Astrocyte of the hippocampus (primary cell): ENCODE data around the gene SKOR2.
A peak's percentile ranks its signal among the peaks of the same experiment; 100 is the strongest.

ENCODE experiments used
- DNase-seq: peaks from one replicate; pipeline ENCODE4 v3.0.0; 2011; ENCODE audit warnings: low read depth, low spot score

Gene SKOR2

DNA sequence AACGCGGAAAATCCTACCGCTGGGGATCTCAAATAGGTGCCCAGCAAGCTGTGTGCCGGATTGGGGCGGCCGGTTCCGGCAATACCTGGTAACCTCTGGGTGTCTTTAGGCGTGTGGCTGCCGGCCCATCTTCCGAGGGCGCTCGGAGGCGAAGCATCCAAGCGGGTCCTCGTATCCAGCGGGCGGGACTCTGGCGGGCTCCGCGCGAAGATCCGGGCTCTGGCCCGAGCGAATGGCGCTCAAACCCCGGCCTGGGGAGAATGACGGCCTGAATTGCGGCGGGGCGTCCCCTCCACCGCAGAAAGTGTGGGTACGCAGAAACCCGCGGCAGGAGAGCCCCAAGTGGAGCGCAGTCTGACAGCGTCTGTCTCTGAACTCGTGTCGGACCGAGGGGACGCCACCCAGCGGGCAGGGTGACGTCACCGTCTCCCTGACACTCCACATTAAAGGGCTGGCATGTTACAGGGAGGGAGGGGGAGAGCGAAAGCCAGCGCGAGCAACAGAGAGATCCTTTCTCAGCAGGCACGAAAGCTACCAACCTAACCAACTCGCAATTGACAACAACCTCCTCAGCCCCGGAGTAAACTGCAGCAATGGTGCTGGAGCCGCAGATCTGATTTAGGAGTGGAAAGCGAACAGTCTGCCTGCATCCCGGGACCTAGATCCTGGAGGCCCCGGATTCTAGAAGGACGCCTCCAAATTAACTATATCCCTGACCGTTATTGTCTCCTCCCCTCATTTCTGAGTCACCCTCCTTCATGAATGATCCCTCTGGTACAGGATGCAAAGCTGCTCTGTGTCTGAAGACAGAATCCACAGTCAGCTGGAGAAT, at the start of gene SKOR2:
Gene SKOR2, minus strand, starts transcription at position 372 of the 832 bp plus-strand sequence. CDS start 2,477 bp downstream, outside the sequence.
- peak; percentile 11 for DNase-seq

DNA sequence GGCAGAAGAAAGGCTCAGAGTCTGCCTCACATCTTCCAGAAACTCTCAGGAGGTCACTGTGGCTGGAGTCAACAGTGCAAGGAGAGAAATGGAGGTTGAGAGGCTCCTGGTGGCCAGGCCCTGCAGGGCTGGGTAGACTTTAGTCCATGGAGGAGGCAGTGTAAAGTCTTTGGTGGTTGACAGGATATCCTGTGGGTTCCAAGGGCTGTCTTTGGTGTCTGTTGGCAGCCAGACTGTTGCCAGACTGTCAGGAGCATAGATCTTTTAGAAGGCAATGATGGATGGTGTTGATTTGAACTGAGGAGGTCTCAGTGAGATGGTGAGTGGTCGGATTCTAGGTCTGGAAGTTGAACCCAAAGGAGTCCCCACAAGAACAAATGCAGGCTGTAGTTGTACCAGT, 45.0 kb upstream of the SKOR2 start:
- DNase-seq: no peak

DNA sequence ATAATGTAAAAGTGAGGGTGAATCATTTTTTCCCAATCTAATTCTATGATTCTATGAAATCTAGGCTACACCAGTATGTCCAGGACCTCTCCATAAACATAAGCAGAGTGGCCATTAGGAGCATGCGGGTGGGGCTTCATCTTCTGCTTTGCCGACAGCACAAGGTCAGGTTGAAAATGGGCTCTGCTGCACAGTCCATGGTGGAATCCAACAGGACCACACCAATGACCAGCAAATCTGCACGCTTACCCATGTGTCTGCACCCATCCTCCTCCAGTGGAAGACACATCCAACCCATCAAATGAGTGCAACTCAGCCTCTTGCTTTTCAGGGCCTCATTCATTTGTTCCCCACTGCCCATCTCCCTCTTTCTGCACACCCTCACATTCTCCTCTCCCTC, 43.3 kb upstream of the SKOR2 start:
- DNase-seq: no peak

DNA sequence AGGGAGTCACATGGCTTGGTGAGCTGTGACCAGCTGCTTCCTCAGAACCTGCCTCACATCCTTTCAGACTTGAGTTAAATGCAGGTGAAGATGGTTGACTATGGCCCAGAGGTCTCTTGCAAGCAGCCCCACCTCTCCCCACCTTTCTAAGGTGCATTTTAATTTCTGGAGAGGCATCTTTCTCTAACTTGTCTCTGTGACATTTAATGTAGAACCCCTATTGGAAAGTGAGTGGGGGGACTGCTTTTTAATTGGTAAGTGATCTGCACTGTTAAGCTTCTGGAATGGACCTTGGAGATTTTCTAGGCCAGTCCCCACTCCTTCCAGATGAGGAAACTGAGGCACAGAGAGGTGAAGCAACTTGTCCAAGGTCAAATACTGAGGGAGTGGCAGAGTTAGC, 37.3 kb upstream of the SKOR2 start:
- no peak for DNase-seq

- no peak for DNase-seq
Measured at GRCh38 chr18:47287911-47288585, 36.6 kb upstream of the SKOR2 start.

DNA sequence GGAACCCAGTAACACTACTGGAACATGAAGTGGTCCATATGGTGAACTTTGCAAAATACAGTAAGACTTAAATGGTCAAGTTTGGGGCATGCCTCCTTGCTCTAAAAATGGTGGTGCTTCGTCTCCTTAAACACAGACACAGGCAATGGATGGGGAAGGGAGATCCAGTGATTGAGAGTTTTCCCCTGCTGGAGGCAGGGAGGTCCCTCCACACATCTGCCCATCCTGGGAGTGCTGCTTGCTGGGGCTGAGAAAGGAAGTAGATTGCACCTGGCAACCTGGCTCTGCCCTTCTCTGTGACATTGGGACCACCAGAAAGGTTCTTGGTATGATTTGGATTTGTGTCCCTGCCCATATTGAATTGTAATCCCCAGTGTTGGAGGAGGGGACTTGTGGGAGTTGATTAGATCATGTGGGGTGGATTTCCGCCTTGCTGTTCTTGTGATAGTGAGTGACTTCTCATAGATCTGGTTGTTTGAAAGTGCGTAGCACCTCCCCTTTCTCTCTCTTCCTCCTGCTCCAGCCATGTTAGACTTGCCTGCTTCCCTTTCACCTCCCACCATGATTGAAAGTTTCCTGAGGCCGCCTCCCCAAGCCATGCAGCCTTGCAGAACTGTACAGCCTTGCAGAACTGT, 35.4 kb upstream of the SKOR2 start:
- no peak for DNase-seq

DNA sequence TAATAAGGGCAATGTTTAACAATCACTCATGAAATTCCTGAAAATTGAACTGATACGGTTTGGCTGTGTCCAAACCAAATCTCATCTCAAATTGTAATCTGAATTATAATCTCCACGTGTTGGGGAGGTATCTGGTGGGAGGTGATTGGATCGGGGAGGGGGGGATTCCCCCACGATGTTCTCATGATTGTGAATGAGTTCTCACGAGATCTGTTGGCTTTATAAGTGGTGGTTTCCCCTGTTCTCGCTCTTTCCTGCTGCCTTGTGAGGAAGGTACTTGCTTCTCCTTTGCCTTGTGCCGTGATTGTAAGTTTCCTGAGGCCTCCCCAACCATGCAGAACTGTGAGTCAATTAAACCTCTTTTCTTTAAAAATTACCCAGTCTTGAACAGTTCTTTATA, 34.0 kb upstream of the SKOR2 start:
- DNase-seq: no peak

GRCh38 chr18:47284721-47285395, 33.4 kb upstream of the SKOR2 start:
- no peak for DNase-seq

GRCh38 chr18:47283476-47283875, 32.0 kb upstream of the SKOR2 start:
- peak; percentile 7 for DNase-seq

- DNase-seq: no peak
Measured at GRCh38 chr18:47280121-47280520, 28.7 kb upstream of the SKOR2 start.

GRCh38 chr18:47274961-47275360, 23.5 kb upstream of the SKOR2 start:
- DNase-seq: no peak

DNA sequence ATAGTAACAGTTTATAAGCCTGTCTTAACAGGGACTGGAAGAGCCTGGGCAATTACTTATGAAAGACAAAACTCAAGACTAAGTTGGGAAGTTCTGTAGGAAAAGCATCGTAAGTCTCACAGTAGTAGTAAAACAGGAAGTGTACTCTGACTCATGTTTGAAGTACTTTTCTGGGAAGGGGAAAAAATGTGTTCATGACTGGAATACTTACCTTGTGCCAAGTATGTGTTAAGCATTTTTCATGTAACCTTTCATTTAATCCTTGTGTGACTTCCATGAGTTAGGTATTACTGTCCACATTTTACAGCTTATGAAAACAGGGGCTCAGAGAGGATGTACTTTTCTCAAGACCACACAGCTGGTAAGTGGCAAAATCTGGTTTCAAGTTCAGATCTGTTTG, 13.7 kb upstream of the SKOR2 start:
- no peak for DNase-seq

DNA sequence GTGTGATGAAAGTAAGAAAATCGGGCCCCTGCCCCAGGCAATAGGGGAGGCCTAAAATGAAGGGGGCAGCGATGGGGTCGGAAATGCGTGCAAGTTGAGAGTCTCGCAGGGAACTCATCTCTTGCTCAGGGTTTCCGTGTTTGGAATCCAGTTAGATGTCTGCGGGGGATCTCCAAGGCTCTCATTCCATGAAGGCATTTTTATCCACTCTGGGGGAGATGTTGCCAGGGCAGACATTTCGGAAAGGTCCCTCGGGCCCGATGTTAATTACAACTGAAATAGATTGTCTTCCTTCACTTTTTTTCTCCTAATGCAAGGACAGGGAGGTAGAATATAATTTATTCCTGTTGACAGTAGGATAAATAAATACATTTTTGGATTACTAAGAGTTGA, 12.8 kb upstream of the SKOR2 start:
- no peak for DNase-seq

- DNase-seq: no peak
Measured at GRCh38 chr18:47263430-47264307, 12.2 kb upstream of the SKOR2 start.

DNA sequence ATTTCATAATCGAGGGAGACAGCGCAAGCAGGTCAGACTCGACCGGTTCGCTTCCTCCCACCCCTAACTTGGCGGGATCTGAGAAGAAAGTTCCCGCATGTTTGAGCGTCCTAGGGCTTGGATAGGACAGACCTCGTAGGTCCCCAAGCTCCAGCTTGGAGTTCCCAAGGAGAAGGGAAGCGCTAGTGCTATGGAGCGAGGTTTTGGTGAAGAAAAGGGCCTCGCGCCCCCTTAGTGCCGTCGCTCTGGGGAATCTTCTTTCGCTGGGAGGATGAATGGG, 11.6 kb upstream of the SKOR2 start:
- DNase-seq: no peak

- DNase-seq: no peak
Measured at GRCh38 chr18:47262301-47263149, 11.1 kb upstream of the SKOR2 start.

DNA sequence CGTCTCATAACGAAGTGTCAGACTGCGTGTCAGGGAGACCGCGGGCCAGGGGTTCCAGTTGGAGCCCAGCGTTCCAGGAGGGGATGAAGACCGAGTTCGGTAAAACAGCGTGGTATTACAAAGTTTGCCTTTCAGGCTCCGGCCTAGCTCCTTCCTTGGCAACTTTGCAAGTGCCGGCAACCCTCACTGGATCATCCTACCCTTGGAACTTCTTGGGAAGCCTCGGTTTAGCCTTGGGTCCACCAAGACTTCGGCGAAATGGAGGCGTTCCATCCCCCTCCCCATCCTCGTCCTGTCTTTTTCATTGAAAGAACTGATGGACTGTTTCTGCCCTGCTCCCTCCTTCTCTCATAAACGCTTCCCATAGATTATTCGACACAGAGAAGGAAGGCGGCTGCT, 10.4 kb upstream of the SKOR2 start:
- no peak for DNase-seq

DNA sequence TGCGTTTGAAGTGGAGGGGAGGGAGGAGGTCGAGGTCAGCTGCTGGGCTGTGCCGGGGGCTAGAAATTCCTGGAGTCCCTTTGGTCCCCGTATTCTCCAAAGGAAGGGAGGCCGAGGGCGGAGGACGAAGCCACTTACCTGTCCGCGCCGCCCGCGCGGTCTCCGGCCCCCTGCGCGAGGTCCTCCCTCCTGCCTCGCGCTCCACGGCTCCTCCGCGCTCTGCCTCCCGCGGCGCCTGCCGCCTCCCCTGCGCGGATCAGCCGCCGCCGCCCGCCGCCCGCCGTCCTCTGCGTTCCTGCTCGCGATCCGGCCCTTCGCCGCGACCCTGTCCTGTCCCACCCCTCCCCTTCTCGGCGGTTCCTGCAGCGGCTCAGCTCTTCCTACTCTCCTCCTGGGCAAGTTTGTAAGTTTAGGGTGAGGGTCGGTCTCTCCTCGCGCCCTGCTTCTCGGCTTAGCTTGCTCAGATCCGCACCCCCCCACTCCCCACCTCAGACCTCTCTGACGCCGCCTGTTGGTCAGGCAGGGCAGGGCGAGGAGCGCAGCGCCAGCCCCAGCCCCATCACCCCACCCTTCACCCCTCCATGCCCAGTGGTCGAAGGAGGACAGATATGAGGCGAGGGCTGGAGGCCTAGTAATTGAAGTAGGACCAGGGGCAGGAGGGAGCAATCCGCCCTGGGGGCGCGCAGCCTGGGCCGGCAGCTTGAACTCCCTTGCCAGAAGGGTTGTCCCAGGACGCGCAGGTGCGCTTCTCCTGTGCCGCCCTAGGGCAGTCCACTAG, 9.7 kb upstream of the SKOR2 start:
- DNase-seq: no peak

DNA sequence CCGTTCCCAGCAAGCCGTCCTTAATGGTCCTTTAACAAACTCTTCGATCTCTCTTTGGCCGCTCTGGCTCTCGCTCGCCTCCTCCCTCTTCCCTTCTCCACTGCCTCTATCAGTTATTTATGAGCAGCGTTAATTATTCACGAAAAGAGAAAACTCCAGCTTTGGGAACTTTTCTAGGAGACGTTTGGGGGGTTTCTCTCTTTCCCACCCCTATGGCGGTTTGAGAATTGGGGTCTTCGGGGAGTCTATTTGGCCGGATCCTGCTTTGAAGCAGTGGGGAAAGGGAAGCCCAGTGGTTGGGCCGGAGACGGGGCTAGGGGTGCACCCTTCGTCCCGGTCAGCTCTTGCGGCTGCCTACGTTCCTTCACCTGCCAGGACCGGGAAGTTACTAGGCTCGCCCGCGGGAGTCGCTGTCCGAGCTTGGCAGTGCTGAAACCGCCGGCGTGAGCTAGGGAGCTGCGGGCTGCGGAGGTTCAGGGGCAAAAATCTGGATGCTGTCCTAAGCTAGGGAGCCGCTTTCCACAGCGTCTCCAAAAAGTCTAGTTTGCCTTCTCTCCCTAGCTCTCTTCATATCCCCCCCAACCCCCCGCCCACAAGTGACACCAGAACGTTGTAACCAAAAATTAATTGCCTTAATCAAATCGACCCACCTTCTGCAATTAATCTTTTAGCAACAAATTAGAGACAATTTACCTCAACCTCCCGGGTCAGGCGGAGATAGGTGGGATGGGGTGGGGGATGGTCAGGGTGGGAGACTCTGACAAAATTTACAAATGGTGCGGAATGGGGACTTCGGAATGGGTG, 8.9 kb upstream of the SKOR2 start:
- peak; percentile 75 for DNase-seq
